HL-60 (cell line): Measurements from ENCODE around the gene SNAPC5.

Experiments
- DNase-seq, 2 experiments: peaks; one replicate each; pipeline ENCODE4 v3.0.0-alpha.2; 2010 to 2020; ENCODE audit warnings: low read depth in 1 of 2, low spot score in 1 of 2
- H3K27ac ChIP-seq: fragments of 250-450 bp; sonication (Bioruptor Pico); replicated peaks from 2 replicates; pipeline ENCODE4 v1.5.1; 2020; ENCODE audit warnings: mild to moderate bottlenecking, moderate library complexity
- H3K27me3 ChIP-seq: fragments of 250-450 bp; sonication (Bioruptor Pico); 2 replicates; pipeline ENCODE4 v1.5.1; 2021; ENCODE audit warnings: mild to moderate bottlenecking, moderate library complexity; ENCODE audit not compliant: insufficient read depth, poor library complexity, severe bottlenecking
- H3K4me3 ChIP-seq: replicated peaks from 2 replicates; pipeline ENCODE4 v1.5.1; 2011; ENCODE audit warnings: mild to moderate bottlenecking, control low read depth, low read length; ENCODE audit not compliant: insufficient read depth
- CTCF ChIP-seq: IDR thresholded peaks from one replicate; pipeline ENCODE4 v1.5.1; 2011; ENCODE audit warnings: low read length, control low read depth, inconsistent platforms; ENCODE audit not compliant: insufficient read depth
- GABPA ChIP-seq: IDR thresholded peaks from 2 replicates; pipeline ENCODE4 v1.6.1; 2012; ENCODE audit warnings: low read depth
- POLR2AphosphoS5 ChIP-seq: IDR thresholded peaks from 2 replicates; pipeline ENCODE4 v1.6.1; 2012; ENCODE audit warnings: low read depth
- REST ChIP-seq: IDR thresholded peaks from 2 replicates; pipeline ENCODE4 v1.6.1; 2012; ENCODE audit warnings: low read depth; ENCODE audit not compliant: insufficient replicate concordance
- SPI1 ChIP-seq: IDR thresholded peaks from 2 replicates; pipeline ENCODE4 v1.6.1; 2012; ENCODE audit warnings: low read depth, mild to moderate bottlenecking, borderline replicate concordance

Gene SNAPC5

GRCh38 chr15:66535056-66535455 is 37.5 kb upstream of the SNAPC5 start:
- DNase-seq, result no peak
- TF ChIP-seq CTCF (no peak), POLR2AphosphoS5 (no peak), SPI1 (no peak), REST (no peak), GABPA (no peak)
- H3K27ac ChIP-seq, result no peak overlapping the region
- no peaks in the 10 kb centered on the region for H3K27me3 ChIP-seq
- no peak overlapping the region for H3K4me3 ChIP-seq

GRCh38 chr15:66524838-66525237 is 27.3 kb upstream of the SNAPC5 start:
- H3K4me3 ChIP-seq, result no peak overlapping the region
- H3K27me3 ChIP-seq, result no peaks in the 10 kb centered on the region
- DNase-seq, result no peak
- no peak overlapping the region for H3K27ac ChIP-seq
- TF ChIP-seq REST (no peak), POLR2AphosphoS5 (no peak), SPI1 (no peak), CTCF (no peak), GABPA (no peak)

GRCh38 chr15:66523926-66524325 is 26.4 kb upstream of the SNAPC5 start:
- no peaks in the 10 kb centered on the region for H3K27me3 ChIP-seq
- no peak for DNase-seq
- TF ChIP-seq POLR2AphosphoS5 (no peak), SPI1 (no peak), REST (no peak), GABPA (no peak), CTCF (no peak)

More at GRCh38 chr15:66523926-66524325, 26.4 kb upstream of the SNAPC5 start:
- Histone ChIP-seq H3K4me3 (no peak overlapping the region), H3K27ac (no peak overlapping the region)
